ENCODE data around the gene USP24. TPM values are rescaled to one million over a fixed set of nuclear protein-coding genes. Genes with fewer than 3 reads are reported as not detected.
"Not testable (repeated sequence)": the region's sequence is repeated elsewhere in the genome, so short reads cannot be mapped to it uniquely, and the experiment has no call there.

USP24 gene
- total and polyA plus RNA-seq, 10 of the 15 experiments (the other 5 are each of a cell fraction or from before 2014, with no cell fraction given), result 4.6 to 36.5 (median 25.3) TPM

- TF ChIP-seq, protein P1, sequence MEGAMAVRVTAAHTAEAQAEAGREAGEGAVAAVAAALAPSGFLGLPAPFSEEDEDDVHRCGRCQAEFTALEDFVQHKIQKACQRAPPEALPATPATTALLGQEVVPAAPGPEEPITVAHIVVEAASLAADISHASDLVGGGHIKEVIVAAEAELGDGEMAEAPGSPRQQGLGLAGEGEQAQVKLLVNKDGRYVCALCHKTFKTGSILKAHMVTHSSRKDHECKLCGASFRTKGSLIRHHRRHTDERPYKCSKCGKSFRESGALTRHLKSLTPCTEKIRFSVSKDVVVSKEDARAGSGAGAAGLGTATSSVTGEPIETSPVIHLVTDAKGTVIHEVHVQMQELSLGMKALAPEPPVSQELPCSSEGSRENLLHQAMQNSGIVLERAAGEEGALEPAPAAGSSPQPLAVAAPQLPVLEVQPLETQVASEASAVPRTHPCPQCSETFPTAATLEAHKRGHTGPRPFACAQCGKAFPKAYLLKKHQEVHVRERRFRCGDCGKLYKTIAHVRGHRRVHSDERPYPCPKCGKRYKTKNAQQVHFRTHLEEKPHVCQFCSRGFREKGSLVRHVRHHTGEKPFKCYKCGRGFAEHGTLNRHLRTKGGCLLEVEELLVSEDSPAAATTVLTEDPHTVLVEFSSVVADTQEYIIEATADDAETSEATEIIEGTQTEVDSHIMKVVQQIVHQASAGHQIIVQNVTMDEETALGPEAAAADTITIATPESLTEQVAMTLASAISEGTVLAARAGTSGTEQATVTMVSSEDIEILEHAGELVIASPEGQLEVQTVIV (IDR thresholded peaks at IDR 0.05; ENCODE audit: borderline replicate concordance, partially characterized antibody), result no peak
- TF ChIP-seq TARDBP (IDR thresholded peaks at IDR 0.05; ENCODE audit: borderline replicate concordance) (no peak), ZNF592 (IDR thresholded peaks at IDR 0.05) (no peak), FOXM1 (IDR thresholded peaks at IDR 0.05; ENCODE audit: low read depth, low read length) (no peak), SUZ12 (IDR thresholded peaks at IDR 0.05; ENCODE audit: unreplicated experiment) (no peak), RFX5 (IDR thresholded peaks at IDR 0.05; ENCODE audit: low read depth, low read length) (no peak)
These were observed 181.9 kb downstream of the USP24 start (continued) for GRCh38 chr1:55033265-55033614.

DNA sequence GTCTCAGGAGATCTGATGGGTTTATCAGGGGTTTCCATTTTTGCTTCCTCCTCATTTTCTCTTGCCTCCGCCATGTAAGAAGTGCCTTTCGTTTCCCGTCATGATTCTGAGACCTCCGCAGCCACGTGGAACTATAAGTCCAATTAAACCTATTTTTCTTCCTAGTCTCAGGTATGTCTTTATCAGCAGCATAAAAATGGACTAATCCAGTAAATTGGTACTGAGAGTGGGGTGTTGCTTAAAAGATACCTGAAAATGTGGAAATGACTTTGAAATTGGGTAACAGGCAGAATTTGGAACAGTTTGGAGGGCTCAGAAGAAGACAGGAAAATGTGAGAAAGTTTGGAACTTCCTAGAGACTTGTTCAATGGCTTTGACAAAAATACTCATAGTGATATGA is 184.1 kb downstream of the USP24 start:
- intact Hi-C loops (cut with micrococcal nuclease; ENCODE audit: unreplicated experiment); CTCF ChIA-PET; RAD21 ChIA-PET (ENCODE audit: unreplicated experiment); H3K27me3 ChIP-seq (replicated peaks in 1 of 2; ENCODE audit: control insufficient read depth in 2 of 2, insufficient read depth in 2 of 2, low read length in 1 of 2); H3K4me1 ChIP-seq (ENCODE audit: control insufficient read depth, insufficient read depth, low read length); BruUV-seq (replicated peaks); H3K4me3 ChIP-seq; DNase-seq (ENCODE audit: low read depth, low spot score); H3K4me2 ChIP-seq (ENCODE audit: control insufficient read depth, insufficient read depth); H2AFZ ChIP-seq (ENCODE audit: control insufficient read depth, low read depth, low read length); H3K9me3 ChIP-seq (replicated peaks; ENCODE audit: control insufficient read depth, insufficient read depth, low read length); POLR2A ChIA-PET; H3K79me2 ChIP-seq (ENCODE audit: control insufficient read depth, insufficient read depth, low read length); FAIRE-seq; SMC1A ChIA-PET (ENCODE audit: uncharacterized antibody, unreplicated experiment); H3K9ac ChIP-seq (ENCODE audit: control insufficient read depth, insufficient read depth, low read length); H3K36me3 ChIP-seq (ENCODE audit: control insufficient read depth in 2 of 2, insufficient read depth in 2 of 2, low read length in 1 of 2); ATAC-seq; H4K20me1 ChIP-seq (ENCODE audit: control insufficient read depth, insufficient read depth); H3K27ac ChIP-seq (ENCODE audit: control insufficient read depth, insufficient read depth): not testable (repeated sequence)
- 80% methylated on average over 5 of the region's 5 CpGs for WGBS (ENCODE audit: insufficient coverage, insufficient replicate concordance, low lambda C conversion rate, missing lambda C conversion rate)
- in situ Hi-C loops (cut with MboI), result loop anchor here (5.0 kb wide), 1 partner anchor 49 kb away; the partner anchor contains the start of gene TMEM61

DNA sequence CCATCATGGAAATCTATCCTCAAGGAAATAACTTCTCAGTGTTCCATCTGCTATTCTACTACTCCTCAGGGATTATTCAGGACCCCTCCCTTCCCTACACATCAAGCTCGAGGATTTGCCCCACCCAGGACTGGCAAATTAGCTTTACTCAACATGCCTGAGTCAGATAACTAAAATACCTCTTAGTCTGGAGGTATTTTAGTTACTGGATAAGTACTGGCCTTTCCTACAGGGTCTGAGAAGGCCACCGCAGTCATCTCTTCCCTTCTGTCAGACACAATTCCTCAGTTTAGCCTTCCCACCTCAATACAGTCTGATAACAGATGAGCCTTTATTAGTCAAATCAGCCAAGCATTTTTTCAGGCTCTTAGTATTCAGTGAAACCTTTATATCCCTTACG is 188.5 kb downstream of the USP24 start:
- H2AFZ ChIP-seq (ENCODE audit: control insufficient read depth, low read depth, low read length); DNase-seq (ENCODE audit: low read depth, low spot score); H3K27ac ChIP-seq (ENCODE audit: control insufficient read depth, insufficient read depth); H3K4me2 ChIP-seq (ENCODE audit: control insufficient read depth, insufficient read depth); RAD21 ChIA-PET (ENCODE audit: unreplicated experiment); H3K4me3 ChIP-seq; intact Hi-C loops (cut with micrococcal nuclease; ENCODE audit: unreplicated experiment); BruUV-seq (replicated peaks); CTCF ChIA-PET; SMC1A ChIA-PET (ENCODE audit: uncharacterized antibody, unreplicated experiment); H3K9ac ChIP-seq (ENCODE audit: control insufficient read depth, insufficient read depth, low read length); POLR2A ChIA-PET; ATAC-seq; H3K9me3 ChIP-seq (replicated peaks; ENCODE audit: control insufficient read depth, insufficient read depth, low read length); H3K4me1 ChIP-seq (ENCODE audit: control insufficient read depth, insufficient read depth, low read length); H4K20me1 ChIP-seq (ENCODE audit: control insufficient read depth, insufficient read depth); H3K36me3 ChIP-seq (ENCODE audit: control insufficient read depth in 2 of 2, insufficient read depth in 2 of 2, low read length in 1 of 2); H3K27me3 ChIP-seq (replicated peaks in 1 of 2; ENCODE audit: control insufficient read depth in 2 of 2, insufficient read depth in 2 of 2, low read length in 1 of 2); FAIRE-seq; in situ Hi-C loops (cut with MboI); H3K79me2 ChIP-seq (ENCODE audit: control insufficient read depth, insufficient read depth, low read length): not testable (repeated sequence)
- 67% methylated on average over 3 of the region's 3 CpGs for WGBS (ENCODE audit: insufficient coverage, insufficient replicate concordance, low lambda C conversion rate, missing lambda C conversion rate)

Measured in GM12878 (cell line).